PC-3 (cell line): ENCODE measurements around the gene S100A4. TPM values are rescaled to one million over a fixed set of nuclear protein-coding genes. Genes with fewer than 3 reads are reported as not detected.
A peak's percentile ranks its signal among the peaks of the same experiment; 100 is the strongest.

ENCODE experiments used
- ATAC-seq: fragments of 200-7000 bp; cut with Tn5 transposase; 2 replicates; pipeline ENCODE4 v1.9.1; 2020; ENCODE audit warnings: mild to moderate bottlenecking, moderate library complexity
- BruUV-seq: library from RNA; stranded (reverse); fragments of 400-500 nt; replicated peaks from 2 replicates; lab custom pipeline; 2021; lab: Mats Ljungman, UMichigan
- CTCF ChIA-PET: fragments of 300-600 bp; sonication (Branson Sonifier 250); formaldehyde crosslinking; loops from one replicate; lab custom pipeline; 2022; ENCODE audit warnings: antibody characterized with exemption; lab: Charles Lee
- POLR2A ChIA-PET: fragments of 300-600 bp; sonication (Branson Sonifier 250); formaldehyde crosslinking; loops from one replicate; lab custom pipeline; 2022; ENCODE audit warnings: antibody characterized with exemption; ENCODE audit not compliant: unreplicated experiment; lab: Charles Lee
- DNase-seq: peaks from one replicate; pipeline ENCODE4 v3.0.0-alpha.2; 2015
- H2AFZ ChIP-seq: fragments of 300-600 bp; sonication (generic); 2 replicates; pipeline ENCODE4 v1.6.0; 2016; ENCODE audit warnings: antibody characterized with exemption, low read length
- H3F3A ChIP-seq: fragments of 300-600 bp; sonication (generic); one replicate; pipeline ENCODE4 v1.6.0; 2017; ENCODE audit warnings: antibody characterized with exemption, low read length, control low read depth, mild to moderate bottlenecking; ENCODE audit not compliant: unreplicated experiment
- H3K27ac ChIP-seq: fragments of 300-600 bp; sonication (generic); 2 replicates; pipeline ENCODE4 v1.5.1; 2016; ENCODE audit warnings: mild to moderate bottlenecking, low read length
- H3K27me3 ChIP-seq: fragments of 300-600 bp; sonication (generic); 2 replicates; pipeline ENCODE4 v1.6.1; 2016; ENCODE audit warnings: low read length, mixed read lengths
- H3K36me3 ChIP-seq: fragments of 300-600 bp; sonication (generic); 2 replicates; pipeline ENCODE4 v1.6.1; 2016; ENCODE audit warnings: low read depth, mixed run types, low read length, mixed read lengths
- H3K4me1 ChIP-seq: fragments of 300-600 bp; sonication (generic); 2 replicates; pipeline ENCODE4 v1.5.1; 2016; ENCODE audit warnings: low read length; ENCODE audit not compliant: insufficient read depth
- H3K4me2 ChIP-seq: fragments of 300-600 bp; sonication (generic); 2 replicates; pipeline ENCODE4 v1.6.0; 2016; ENCODE audit warnings: low read length
- H3K4me3 ChIP-seq: fragments of 300-600 bp; sonication (generic); 2 replicates; pipeline ENCODE4 v1.5.1; 2016; ENCODE audit warnings: mild to moderate bottlenecking, low read length, mixed read lengths
- H3K79me2 ChIP-seq: fragments of 300-600 bp; sonication (generic); 2 replicates; pipeline ENCODE4 v1.6.1; 2017; ENCODE audit warnings: low read length, mixed read lengths
- H3K9ac ChIP-seq: fragments of 300-600 bp; sonication (generic); 2 replicates; pipeline ENCODE4 v1.6.0; 2016; ENCODE audit warnings: mild to moderate bottlenecking, low read length
- H3K9me2 ChIP-seq: fragments of 300-600 bp; sonication (generic); replicated peaks from 2 replicates; pipeline ENCODE4 v1.6.1; 2016; ENCODE audit warnings: mixed run types, low read length, mixed read lengths
- H3K9me3 ChIP-seq: fragments of 300-600 bp; sonication (generic); 2 replicates; pipeline ENCODE4 v1.6.1; 2016; ENCODE audit warnings: low read length, mixed read lengths
- H4K20me1 ChIP-seq: fragments of 300-600 bp; sonication (generic); 2 replicates; pipeline ENCODE4 v1.6.1; 2016; ENCODE audit warnings: low read length, mixed read lengths
- CTCF ChIP-seq: fragments of 300-600 bp; sonication (generic); conservative IDR thresholded peaks from 2 replicates; pipeline ENCODE4 v1.5.1; 2017; ENCODE audit warnings: antibody characterized with exemption, low read depth, mild to moderate bottlenecking, low read length
- EZH2 ChIP-seq: fragments of 300-600 bp; sonication (generic); IDR thresholded peaks from one replicate; pipeline ENCODE4 v1.6.1; 2017; ENCODE audit warnings: antibody characterized with exemption, mild to moderate bottlenecking, low read length; ENCODE audit not compliant: unreplicated experiment
- EZH2phosphoT487 ChIP-seq: fragments of 300-600 bp; sonication (generic); IDR thresholded peaks from 2 replicates; pipeline ENCODE4 v1.6.1; 2018; ENCODE audit warnings: mild to moderate bottlenecking, antibody characterized with exemption, low read length, borderline replicate concordance
- intact Hi-C: fragments of 100-400 bp; cut with micrococcal nuclease; formaldehyde crosslinking; loops from 2 replicates; pipeline ENCODE4 v1.9.0; 2023
- total RNA-seq: library from RNA; depleted of rRNA; stranded (reverse); fragments of >200 nt; gene quantifications from 2 replicates; pipeline ENCODE4 v1.2.3, GENCODE V29; 2014

S100A4 gene
- total RNA-seq, 1 experiment from 2014 or later, result 55.8 TPM

- H2AFZ ChIP-seq, result no peak overlapping the region
- TSS peak; percentile 71 for BruUV-seq
- peaks cover 12% of the 10 kb centered on the region for H3K36me3 ChIP-seq
- TF ChIP-seq EZH2phosphoT487 (no peak), EZH2 (no peak), CTCF (no peak)
- peak overlapping the region; percentile 94 for H3K27ac ChIP-seq
- no peaks in the 10 kb centered on the region for H3K9me2 ChIP-seq
- DNase-seq (peak; percentile 81), ATAC-seq (peak; percentile 2)
- peaks cover 23% of the 10 kb centered on the region for H3K79me2 ChIP-seq
- peak overlapping the region; percentile 84 for H3K4me2 ChIP-seq
- ChIA-PET POLR2A (interaction anchor here (1.0 to 4.6 kb wide), 6 partner anchors 30 to 100 kb away, joined by 3 to 47 read pairs (median 7); partner anchors contain the start of genes CHTOP and S100A16), CTCF (interaction anchor here (0.6 to 2.5 kb wide), 5 partner anchors 10 to 32 kb away, joined by 3 to 25 read pairs (median 6); partner anchors contain the start of gene S100A2)
- H3K4me3 ChIP-seq, result peak overlapping the region; percentile 73
- peak overlapping the region; percentile 95 for H3K9ac ChIP-seq
- H3K27me3 ChIP-seq, result no peaks in the 10 kb centered on the region
- H4K20me1 ChIP-seq, result 0 out of 2 replicates have a peak, but pooled peaks cover 3% of the 10 kb centered on the region
- intact Hi-C loops, result no loop called here
- peaks cover 10% of the 10 kb centered on the region for H3F3A ChIP-seq
- no peaks in the 10 kb centered on the region for H3K9me3 ChIP-seq
- peaks cover 57% of the 10 kb centered on the region for H3K4me1 ChIP-seq
Observed at GRCh38 chr1:153534226-153534924, 11.2 kb downstream of the S100A4 start.

- no peaks in the 10 kb centered on the region for H3K27me3 ChIP-seq
- H2AFZ ChIP-seq, result no peak overlapping the region
- ChIA-PET CTCF (interaction anchor here (0.7 to 2.6 kb wide), 14 partner anchors 11 to 178 kb away, joined by 3 to 25 read pairs (median 4); partner anchors contain the start of genes S100A14, S100A2 and S100A4), POLR2A (interaction anchor here (0.7 to 4.6 kb wide), 6 partner anchors 11 to 100 kb away, joined by 3 to 47 read pairs (median 8); partner anchors contain the start of genes CHTOP, S100A13, S100A16 and S100A2)
- H3K36me3 ChIP-seq, result peaks cover 12% of the 10 kb centered on the region
- peak overlapping the region; percentile 95 for H3K9ac ChIP-seq
- H3K9me2 ChIP-seq, result no peaks in the 10 kb centered on the region
- peak overlapping the region; percentile 73 for H3K4me3 ChIP-seq
- no TSS peak for BruUV-seq
- H3K4me1 ChIP-seq, result peaks cover 54% of the 10 kb centered on the region
- H4K20me1 ChIP-seq, result 0 out of 2 replicates have a peak, but pooled peaks cover 3% of the 10 kb centered on the region
- no peak for TF ChIP-seq EZH2
- no peak for TF ChIP-seq CTCF
- peak; percentile 45; the same call in 1 of the 2 replicates for TF ChIP-seq EZH2phosphoT487
- peak; percentile 43 for ATAC-seq
- peaks cover 10% of the 10 kb centered on the region for H3F3A ChIP-seq
- peak overlapping the region; percentile 84 for H3K4me2 ChIP-seq
- peaks cover 23% of the 10 kb centered on the region for H3K79me2 ChIP-seq
- no peaks in the 10 kb centered on the region for H3K9me3 ChIP-seq
- intact Hi-C loops, result loop anchor here (1.0 to 2.0 kb wide), 4 partner anchors 12 to 75 kb away; partner anchors contain the start of gene S100A4
- DNase-seq, result peak; percentile 97
- peak overlapping the region; percentile 94 for H3K27ac ChIP-seq
Observed at GRCh38 chr1:153533689-153534201, 11.9 kb downstream of the S100A4 start.
